LNCAP (cell line): ENCODE data around the gene SKA3.

Experiments
- CTCF ChIP-seq: fragments of 450-650 bp; IDR thresholded peaks from 2 replicates; pipeline ENCODE4 v1.5.1; 2017; ENCODE audit warnings: mild to moderate bottlenecking

The SKA3 gene

DNA sequence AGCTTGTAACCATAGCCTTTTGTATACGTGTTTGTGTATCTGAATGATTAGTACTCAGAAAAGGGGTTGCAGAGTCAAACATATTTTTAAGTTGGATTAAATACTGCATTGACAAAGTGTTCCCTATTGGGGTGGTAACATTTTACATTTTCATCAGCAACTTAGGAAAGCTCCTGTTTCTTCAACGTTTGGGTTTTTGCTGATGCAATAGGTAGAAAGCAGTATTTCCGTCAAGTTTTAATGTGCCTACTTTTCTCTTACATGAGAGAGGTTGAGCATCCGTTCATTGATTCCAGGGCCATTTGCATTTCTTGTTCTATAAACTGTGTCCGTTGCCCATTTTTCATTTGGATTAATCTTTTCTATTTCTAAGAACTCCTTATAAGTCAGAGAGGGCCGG is 56.2 kb downstream of the SKA3 start:
- TF ChIP-seq CTCF: no peak

DNA sequence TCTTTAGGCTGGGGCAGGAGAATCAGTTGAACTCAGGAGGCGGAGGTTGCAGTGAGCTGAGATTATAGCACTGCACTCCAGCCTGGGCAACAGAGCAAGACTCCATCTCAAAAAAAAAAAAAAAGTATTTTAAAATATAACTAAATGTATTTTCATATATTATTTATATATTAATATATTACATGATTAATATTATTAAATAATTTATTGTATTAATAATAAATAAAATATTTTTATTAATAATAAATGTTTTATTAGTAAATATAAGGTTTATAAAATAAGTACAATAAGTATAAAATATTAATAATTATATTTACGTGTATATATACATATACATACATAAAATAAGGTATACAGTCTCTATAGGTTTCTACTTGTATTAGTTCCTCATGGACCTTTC is 56.8 kb downstream of the SKA3 start:
- TF ChIP-seq CTCF: no peak

DNA sequence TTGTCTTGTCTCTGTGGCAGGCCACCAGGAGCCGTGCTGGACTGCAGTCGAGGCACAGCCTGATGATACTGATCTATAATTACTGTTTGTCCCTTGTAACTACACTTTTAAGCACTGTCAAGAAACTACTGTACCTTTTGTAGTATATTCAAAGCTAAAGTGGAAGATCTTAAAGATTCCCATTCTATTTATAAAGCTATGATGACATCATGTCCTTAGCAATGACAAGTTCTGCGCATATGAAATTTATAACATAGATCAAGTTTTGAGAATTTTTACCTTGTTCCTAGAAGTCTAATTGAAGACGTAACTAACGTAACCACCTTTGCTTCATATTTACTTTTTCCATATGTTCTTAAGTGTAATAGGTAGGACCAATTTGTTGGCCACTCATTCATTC is 58.2 kb downstream of the SKA3 start:
- TF ChIP-seq CTCF: no peak

DNA sequence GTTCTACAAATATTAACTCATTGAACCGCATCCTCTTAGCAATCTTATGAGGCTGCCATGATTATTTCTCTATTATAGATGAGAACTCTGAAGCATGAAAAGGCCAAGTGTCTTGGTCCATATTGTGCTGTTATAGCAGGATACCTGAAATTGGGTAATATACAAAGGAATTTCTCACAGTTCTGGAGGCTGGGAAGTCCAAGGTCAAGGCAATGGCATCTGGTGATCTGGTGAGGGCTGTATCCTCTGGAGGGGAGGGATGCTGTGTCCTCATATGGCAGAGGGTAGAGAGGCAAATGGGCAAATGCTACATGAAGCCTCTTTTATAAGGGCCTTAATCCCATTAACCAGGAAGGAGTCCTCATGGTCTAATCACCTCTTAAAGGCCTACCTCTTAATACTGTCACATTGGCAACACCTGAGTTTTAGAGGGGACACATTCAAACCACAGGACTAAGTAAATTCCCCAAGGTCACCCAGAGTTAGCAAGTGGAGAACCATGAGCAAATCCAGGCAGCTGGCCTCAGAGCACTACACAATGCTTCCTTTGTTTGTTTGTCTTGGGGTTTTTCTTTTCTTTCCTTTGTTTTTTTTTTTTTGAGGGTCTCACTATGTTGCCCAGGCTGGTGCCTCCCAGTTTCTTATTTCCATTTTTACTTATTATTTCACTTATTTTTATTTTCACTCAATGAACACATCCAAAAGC is 59.1 kb downstream of the SKA3 start:
- TF ChIP-seq CTCF: no peak

- TF ChIP-seq CTCF: no peak
These were observed 60.2 kb downstream of the SKA3 start for GRCh38 chr13:21116141-21116540.

- no peak for TF ChIP-seq CTCF
These were observed 61.1 kb downstream of the SKA3 start for GRCh38 chr13:21115231-21115630.

DNA sequence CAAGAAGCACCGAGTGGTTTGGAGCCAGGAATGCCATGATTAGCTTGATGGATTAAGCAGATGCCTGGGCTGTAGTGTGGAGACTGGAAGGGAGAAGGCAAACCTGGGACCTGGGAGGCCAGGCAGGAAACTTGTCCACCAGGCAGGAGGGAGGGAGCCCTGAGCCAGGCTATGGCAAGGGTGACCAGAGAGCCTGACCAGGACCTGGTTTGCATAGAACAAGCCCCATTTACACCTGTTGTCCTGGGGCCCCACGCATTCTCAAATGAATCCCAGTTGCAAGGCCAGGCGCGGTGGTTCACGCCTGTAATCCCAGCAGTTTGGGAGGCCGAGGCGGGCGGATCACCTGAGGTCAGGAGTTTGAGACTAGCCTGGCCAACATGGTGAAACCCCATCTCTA is 64.8 kb downstream of the SKA3 start:
- TF ChIP-seq CTCF: no peak

GRCh38 chr13:21109168-21109567 is 67.2 kb downstream of the SKA3 start:
- no peak for TF ChIP-seq CTCF
